Calu3 (cell line): ENCODE results near the gene MRM2. TPM values are rescaled to one million over a fixed set of nuclear protein-coding genes. Genes with fewer than 3 reads are reported as not detected.

Experiments
- BruUV-seq: library from RNA; stranded (reverse); fragments of 400-500 nt; replicated peaks from 2 replicates; lab custom pipeline; 2021; lab: Mats Ljungman, UMichigan
- CTCF ChIA-PET: fragments of 300-600 bp; sonication (Branson Sonifier 250); formaldehyde crosslinking; loops from one replicate; lab custom pipeline; 2022; ENCODE audit warnings: antibody characterized with exemption; lab: Charles Lee
- DNase-seq: peaks from one replicate; pipeline ENCODE4 v3.0.0; 2022
- H3K27ac Mint-ChIP-seq: one replicate; pipeline ENCODE4 v1.8.0; 2022; ENCODE audit warnings: mixed read lengths; ENCODE audit not compliant: unreplicated experiment
- H3K27me3 Mint-ChIP-seq: one replicate; pipeline ENCODE4 v1.8.0; 2022; ENCODE audit warnings: mixed read lengths; ENCODE audit not compliant: unreplicated experiment
- H3K36me3 Mint-ChIP-seq: one replicate; pipeline ENCODE4 v1.8.0; 2022; ENCODE audit warnings: mild to moderate bottlenecking, moderate library complexity, mixed read lengths; ENCODE audit not compliant: insufficient read depth, unreplicated experiment
- H3K4me1 Mint-ChIP-seq: one replicate; pipeline ENCODE4 v1.8.0; 2022; ENCODE audit warnings: mild to moderate bottlenecking, low read depth, mixed read lengths; ENCODE audit not compliant: unreplicated experiment
- H3K4me3 Mint-ChIP-seq: one replicate; pipeline ENCODE4 v1.8.0; 2022; ENCODE audit warnings: mild to moderate bottlenecking, low read depth, moderate library complexity, mixed read lengths; ENCODE audit not compliant: unreplicated experiment
- H3K9me3 Mint-ChIP-seq: one replicate; pipeline ENCODE4 v1.8.0; 2022; ENCODE audit warnings: low read depth, mixed read lengths; ENCODE audit not compliant: unreplicated experiment
- intact Hi-C: fragments of 100-400 bp; cut with micrococcal nuclease; formaldehyde crosslinking; loops from one replicate; pipeline ENCODE4 v1.10.0; 2022; ENCODE audit not compliant: unreplicated experiment
- total RNA-seq: library from RNA; stranded (reverse); gene quantifications from 2 replicates; pipeline ENCODE4 v1.2.3, GENCODE V29; 2022
- TF ChIP-seq, protein P1 (sequence below): fragments of 200-600 bp; IDR thresholded peaks from one replicate; pipeline ENCODE4 v1.8.0; 2022; ENCODE audit warnings: antibody characterized with exemption; ENCODE audit not compliant: unreplicated experiment

Gene MRM2
- total RNA-seq, 1 experiment from 2014 or later: 64.3 TPM

DNA sequence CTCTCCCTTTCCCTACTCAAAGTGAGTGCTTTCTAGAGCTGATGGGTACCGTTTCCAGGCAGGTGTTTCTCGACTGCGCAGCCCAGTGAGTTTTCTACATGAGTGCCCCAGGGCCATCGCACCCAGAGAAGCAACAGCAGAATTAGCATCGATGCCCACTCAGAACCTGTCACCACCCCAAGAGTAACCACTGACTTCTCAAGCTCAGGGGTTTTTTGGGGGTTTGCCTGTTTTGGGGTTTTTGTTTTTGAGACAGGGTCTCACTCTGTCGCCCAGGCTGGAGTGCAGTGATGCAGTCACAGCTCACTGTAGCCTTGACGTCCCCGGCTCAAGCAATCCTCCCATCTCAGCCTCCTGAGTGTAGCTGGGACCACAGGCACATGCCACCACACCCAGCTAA, 46.5 kb upstream of the MRM2 start:
- TF ChIP-seq, protein P1, sequence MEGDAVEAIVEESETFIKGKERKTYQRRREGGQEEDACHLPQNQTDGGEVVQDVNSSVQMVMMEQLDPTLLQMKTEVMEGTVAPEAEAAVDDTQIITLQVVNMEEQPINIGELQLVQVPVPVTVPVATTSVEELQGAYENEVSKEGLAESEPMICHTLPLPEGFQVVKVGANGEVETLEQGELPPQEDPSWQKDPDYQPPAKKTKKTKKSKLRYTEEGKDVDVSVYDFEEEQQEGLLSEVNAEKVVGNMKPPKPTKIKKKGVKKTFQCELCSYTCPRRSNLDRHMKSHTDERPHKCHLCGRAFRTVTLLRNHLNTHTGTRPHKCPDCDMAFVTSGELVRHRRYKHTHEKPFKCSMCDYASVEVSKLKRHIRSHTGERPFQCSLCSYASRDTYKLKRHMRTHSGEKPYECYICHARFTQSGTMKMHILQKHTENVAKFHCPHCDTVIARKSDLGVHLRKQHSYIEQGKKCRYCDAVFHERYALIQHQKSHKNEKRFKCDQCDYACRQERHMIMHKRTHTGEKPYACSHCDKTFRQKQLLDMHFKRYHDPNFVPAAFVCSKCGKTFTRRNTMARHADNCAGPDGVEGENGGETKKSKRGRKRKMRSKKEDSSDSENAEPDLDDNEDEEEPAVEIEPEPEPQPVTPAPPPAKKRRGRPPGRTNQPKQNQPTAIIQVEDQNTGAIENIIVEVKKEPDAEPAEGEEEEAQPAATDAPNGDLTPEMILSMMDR: no peak
- BruUV-seq: no TSS peak
- H3K4me3 Mint-ChIP-seq: no peak overlapping the region
- no peaks in the 10 kb centered on the region for H3K36me3 Mint-ChIP-seq
- H3K27me3 Mint-ChIP-seq: no peaks in the 10 kb centered on the region
- H3K4me1 Mint-ChIP-seq: no peaks in the 10 kb centered on the region
- no peak overlapping the region for H3K27ac Mint-ChIP-seq
- no peak for DNase-seq
- H3K9me3 Mint-ChIP-seq: no peaks in the 10 kb centered on the region
- intact Hi-C loops: no loop called here
- CTCF ChIA-PET: no interaction called here

DNA sequence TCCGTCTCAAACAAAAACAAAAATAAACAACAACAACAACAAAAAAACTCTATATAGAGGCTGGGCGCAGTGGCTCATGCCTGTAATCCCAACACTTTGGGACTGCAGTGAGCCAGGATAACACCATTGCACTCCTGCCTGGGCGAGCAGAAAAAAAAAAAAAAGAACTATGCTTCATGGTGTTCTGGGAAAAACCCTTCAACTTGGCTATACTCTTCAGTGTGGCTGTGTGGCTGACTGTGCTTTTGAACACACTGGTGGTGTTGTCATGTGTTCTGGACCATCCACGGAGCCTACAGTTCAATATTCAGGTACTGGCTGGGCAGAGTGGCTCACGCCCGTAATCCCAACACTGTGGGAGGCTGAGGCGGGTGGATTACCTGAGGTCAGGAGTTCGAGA, 45.7 kb upstream of the MRM2 start:
- H3K9me3 Mint-ChIP-seq: no peaks in the 10 kb centered on the region

DNA sequence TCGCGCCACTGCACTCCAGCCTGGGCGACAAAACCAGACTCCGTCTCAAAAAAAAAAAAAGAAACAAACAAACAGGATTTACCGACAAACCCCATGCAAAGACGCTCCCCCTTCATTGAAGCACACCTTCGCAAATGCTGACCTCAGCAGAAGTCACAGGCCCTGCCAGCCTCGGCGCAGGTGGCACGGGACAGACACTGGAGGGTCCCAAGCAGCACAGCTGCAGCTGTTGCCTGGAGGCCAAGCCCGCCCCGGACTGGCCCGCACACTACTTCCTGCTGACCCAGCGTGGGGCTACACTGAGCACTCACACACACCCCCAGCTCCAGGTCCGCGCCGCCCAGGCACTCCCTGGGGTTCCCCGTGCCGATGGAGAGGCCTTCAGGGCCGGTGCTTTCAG, 41.1 kb upstream of the MRM2 start:
- CTCF ChIA-PET: no interaction called here
- intact Hi-C loops: no loop called here
- H3K4me3 Mint-ChIP-seq: no peak overlapping the region
- H3K36me3 Mint-ChIP-seq: no peaks in the 10 kb centered on the region
- H3K27ac Mint-ChIP-seq: no peak overlapping the region
- H3K4me1 Mint-ChIP-seq: no peaks in the 10 kb centered on the region
- H3K9me3 Mint-ChIP-seq: no peaks in the 10 kb centered on the region
- TF ChIP-seq, protein P1: no peak
- no peak for DNase-seq
- BruUV-seq: no TSS peak
- H3K27me3 Mint-ChIP-seq: no peaks in the 10 kb centered on the region

More for the DNA sequence above, 45.7 kb upstream of the MRM2 start:
- TF ChIP-seq, protein P1: no peak
- Mint-ChIP-seq H3K36me3 (no peaks in the 10 kb centered on the region), H3K4me1 (no peaks in the 10 kb centered on the region), H3K27me3 (no peaks in the 10 kb centered on the region), H3K27ac (no peak overlapping the region), H3K4me3 (no peak overlapping the region)
- DNase-seq: no peak
- CTCF ChIA-PET: no interaction called here
- BruUV-seq: no TSS peak
- intact Hi-C loops: no loop called here

DNA sequence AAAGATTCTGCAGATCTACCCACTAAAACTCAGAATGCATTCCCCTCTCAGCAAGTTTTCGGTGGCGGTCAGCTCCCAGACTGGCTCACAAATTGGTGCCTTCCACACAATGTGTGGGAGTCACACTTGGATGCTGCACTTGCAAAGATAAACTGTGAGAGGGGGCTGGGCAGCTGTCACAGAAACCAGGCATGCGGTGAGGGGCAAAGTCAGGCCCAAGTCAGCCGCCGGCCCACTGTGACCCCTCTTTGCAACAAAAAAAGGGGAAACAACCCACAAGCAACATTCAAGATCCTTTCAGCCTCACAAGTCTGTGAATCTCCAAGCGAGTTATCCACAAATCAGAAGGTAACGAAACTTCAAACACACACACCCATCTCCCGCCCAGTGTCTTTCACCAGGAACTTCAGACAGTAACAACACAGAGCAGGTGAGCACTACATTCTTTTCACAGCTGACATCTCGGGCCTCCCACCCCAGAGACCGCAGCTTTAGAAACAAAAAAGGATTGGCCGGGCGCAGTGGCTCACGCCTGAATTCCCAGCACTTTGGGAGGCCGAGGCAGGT, 40.3 kb upstream of the MRM2 start:
- CTCF ChIA-PET: no interaction called here
- H3K4me3 Mint-ChIP-seq: no peak overlapping the region
- BruUV-seq: no TSS peak
- H3K36me3 Mint-ChIP-seq: no peaks in the 10 kb centered on the region
- intact Hi-C loops: no loop called here
- H3K27me3 Mint-ChIP-seq: no peaks in the 10 kb centered on the region
- TF ChIP-seq, protein P1: no peak
- no peak for DNase-seq
- H3K27ac Mint-ChIP-seq: no peak overlapping the region
- no peaks in the 10 kb centered on the region for H3K9me3 Mint-ChIP-seq
- H3K4me1 Mint-ChIP-seq: no peaks in the 10 kb centered on the region
